Activated T-cell treated with anti-CD3 and anti-CD28 coated beads, Interleukin-2, amount 50 U/mL, for 48 hours (primary cell): ENCODE measurements around the gene GFER.
A peak's percentile ranks its signal among the peaks of the same experiment; 100 is the strongest.

ENCODE experiments used
- DNase-seq, 2 experiments: peaks; one replicate each; pipeline ENCODE4 v3.0.0-alpha.2; 2020

GFER gene

DNA sequence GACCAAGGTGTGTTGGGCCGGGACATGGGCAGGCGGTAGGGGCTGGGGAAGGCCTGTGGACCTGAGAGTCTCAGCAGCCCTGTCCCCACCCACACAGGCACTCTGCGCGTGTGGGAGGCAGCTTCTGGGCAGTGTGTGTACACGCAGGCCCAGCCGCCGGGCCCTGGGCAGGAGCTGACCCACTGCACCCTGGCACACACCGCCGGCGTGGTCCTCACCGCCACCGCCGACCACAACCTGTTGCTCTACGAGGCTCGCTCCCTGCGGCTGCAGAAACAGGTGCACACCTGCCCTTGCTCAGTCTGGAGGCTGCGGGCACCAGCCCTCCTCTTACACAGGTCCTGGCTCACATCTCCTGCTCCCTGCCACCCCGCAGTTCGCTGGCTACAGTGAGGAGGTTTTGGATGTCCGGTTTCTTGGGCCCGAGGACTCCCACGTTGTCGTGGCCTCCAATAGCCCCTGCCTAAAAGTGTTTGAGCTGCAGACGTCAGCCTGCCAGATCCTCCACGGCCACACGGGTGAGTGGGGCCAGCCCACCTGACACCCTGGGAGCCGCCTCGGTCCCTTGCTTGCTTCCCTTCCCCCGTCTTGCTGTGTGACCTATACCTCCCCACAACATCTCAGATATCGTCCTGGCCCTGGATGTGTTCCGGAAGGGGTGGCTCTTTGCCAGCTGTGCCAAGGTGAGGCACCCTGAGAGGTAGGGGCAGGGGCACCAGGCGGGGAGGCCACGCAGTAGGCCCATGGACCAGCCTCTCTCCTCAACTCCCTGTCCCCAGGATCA lies 8.4 kb upstream of the GFER start:
- no peak for DNase-seq

DNA sequence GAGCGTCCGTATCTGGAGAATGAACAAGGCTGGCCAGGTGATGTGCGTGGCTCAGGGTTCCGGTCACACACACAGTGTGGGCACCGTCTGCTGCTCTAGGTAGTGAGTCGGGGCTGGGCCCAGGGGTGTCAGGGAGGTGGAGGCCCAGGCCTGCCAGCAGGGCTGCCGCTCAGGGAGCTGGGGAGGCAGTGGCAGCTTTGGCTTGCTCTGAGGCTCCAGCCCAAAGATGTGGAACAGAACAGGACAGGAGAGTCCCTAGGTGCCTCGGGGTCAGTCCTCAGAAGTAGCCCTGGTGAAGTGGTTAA lies 7.8 kb upstream of the GFER start:
- DNase-seq = no peak

DNA sequence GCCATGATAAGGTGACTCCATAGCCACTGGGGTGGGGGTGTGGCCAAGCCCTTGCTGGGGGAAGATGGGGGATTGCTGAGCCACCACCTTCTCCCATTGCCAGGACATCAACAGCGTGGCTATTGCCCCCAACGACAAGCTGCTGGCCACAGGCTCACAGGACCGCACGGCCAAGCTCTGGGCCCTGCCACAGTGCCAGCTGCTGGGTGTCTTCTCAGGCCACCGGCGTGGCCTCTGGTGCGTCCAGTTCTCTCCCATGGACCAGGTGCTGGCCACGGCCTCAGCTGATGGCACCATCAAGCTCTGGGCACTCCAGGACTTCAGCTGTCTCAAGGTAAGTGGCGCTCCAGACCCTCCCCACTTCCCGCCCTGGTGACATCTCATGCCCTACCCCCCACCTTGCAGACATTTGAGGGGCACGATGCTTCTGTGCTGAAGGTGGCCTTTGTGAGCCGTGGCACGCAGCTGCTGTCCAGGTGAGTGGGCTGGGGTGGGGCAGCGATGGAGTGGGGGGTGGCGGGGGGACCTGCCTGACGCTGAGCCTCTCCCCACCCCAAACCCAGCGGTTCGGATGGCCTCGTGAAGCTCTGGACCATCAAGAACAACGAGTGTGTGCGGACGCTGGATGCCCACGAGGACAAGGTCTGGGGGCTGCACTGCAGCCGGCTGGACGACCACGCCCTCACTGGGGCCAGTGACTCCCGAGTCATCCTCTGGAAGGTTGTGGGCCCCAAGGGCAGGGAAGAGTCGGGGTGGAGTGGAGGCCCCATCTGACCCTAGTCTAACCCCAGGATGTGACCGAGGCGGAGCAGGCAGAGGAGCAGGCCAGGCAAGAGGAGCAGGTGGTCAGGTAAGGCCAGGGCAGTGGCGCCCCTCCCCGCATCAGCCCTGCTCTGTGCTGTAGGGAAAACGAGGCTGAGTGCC lies 6.8 kb upstream of the GFER start:
- DNase-seq = no peak

DNA sequence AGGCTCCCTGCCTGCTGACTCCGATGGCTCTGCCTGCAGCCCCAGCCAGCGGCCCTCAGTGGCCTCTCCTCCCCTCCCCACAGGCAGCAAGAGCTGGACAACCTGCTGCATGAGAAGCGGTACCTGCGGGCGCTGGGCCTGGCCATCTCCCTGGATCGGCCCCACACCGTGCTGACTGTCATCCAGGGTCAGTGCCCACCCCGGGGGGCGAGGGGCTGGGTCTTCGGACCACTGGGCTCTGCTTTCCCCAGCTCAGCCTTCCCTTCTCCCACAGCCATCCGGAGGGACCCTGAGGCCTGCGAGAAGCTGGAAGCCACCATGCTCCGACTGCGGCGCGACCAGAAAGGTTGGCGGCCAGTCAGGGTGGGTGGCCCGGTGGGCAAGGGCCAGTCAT lies 6.1 kb upstream of the GFER start:
- DNase-seq = no peak

DNA sequence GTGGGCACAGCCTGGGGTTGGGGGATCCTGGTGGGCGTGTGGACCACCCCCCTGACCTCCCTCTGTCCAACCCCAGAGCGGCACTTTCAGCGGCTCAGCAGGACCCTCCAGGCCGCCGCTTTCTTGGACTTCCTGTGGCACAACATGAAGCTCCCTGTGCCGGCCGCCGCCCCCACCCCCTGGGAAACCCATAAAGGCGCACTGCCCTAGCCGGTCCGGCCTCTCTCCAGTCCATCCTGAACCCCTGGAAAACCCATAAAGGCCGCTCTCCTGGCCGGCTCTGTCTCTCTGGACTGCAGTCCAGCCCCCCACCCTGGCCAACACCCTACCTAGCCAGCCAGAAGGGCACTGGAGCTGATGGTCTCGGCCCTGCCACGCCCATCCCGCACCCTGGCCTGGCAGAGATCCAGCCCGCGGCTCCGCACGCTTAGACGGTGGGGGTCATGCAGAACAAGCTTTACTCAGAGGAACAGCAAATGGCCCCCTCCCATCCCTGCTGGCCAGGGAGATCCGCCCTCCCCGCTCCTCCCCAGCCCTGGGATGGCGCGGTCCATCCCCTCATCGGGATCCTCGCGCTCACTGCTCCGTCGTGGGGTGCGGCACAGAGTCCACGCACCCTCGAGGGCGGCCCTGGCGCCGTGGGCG lies 5.4 kb upstream of the GFER start:
- DNase-seq = no peak

DNA sequence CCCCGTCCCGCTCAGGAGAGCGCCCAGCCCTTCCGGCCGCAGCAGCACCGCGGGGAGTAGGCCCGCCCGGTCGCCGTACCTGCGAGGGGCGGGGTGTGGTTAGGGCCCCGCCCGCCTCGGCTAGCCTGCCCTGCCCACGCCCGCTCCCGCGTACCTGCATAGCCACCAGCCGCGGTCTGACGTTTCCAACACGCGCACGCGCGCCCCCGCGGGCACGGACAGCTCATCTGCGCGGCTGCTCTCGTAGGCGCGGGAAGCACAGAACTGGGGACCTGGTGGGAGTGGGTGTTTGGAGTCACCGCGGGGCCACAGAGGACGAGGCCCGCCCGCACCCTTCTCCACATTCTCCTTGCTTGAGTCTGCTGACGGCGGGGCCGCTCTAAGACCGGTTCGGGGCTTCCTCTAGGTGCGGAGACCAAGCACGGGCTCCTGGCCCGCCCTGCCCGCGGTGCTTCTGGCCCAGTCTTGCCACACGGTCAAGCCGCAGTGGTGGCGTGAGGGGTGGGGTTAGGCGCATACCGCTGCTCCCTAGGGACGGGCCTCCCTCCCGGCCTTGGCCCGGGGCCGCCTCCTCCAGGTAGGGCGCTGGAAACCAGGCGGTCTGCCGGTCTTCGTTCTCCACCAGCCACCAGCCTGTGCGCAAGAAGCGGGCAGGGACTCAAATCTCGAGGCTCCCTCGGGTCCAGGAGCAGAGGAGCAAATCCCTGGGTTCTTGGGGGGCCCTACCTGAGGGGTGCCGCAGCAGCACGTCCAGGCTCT lies 4.5 kb upstream of the GFER start:
- DNase-seq = peak; percentile 60 to 69

DNA sequence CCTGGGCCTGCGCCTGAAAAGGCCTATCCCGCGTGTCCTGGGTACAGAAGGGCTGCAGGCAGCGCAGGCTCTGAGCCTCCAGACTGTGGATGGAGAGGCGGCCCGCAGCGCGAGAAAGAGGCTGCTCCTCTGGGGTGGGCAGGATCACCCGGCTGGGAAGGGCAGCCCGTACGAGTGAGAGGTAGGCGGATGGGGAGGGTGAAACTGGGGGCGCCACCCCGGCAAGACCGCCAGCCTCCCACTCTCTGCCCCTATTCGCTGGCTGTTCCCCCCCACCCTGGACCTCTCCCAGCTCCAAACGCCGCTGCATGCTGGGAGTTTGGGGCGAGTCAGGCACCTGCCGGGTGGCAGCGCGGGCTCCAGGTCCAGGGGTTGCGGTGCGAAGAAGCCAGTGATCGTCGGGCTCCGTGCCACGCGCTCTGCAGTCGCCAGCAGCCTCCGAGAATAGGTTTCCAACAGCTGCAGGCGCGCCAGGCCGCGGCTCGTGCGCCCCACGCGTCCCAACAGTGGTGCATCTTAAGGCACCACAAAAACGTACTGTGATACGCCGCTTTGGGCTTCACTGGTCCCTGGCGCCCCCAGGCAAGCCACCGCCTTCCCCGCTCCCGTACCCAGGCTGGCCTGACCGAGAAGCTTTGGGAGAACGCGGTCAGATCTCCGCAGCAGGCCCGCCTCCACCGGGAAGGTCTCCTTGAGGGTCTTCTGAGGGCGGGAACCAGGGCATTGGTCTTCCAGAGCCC lies 3.8 kb upstream of the GFER start:
- peak in 1 of 2 experiments; percentile 47 for DNase-seq

DNA sequence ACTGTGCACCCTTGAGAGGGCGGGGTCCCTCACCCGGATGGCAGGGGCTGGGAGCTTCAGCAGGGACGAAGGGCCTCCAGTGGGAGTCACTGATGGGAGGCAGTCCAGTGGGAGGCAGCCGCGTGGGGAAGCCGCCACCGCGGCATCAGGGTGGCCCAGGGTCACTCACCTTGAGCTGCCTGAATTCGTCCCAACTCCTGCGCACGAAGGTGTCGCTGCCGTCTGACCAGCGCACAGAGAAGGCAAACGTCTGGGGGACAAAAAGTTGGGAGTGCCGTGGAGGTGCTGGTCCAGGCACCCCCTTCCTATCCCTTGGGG lies 3.3 kb upstream of the GFER start:
- no peak for DNase-seq

DNA sequence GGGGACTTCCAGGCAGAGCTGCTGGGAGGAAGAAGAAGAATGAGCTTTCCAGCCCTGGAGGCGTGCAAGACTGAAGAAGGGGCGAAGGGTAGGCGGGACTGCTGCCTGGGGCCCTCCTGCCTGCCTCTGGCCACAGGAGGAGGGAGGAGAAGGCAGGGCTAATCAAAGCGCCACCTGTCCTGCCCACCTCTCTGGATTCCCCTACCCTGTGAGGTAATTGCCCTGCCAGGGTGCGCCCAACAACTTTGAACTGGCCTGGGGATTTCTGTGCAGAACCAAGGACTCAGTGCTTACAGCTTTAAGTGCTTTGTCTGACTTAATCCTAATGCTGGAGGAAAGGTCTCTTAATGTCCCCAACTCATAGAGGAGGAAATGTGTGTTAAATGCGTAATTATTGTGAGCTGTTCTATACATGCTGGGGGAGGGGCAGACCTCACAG lies 2.6 kb upstream of the GFER start, which contains the start of gene NOXO1:
NOXO1 (minus strand) TSS at position 72 of the 439 bp plus-strand sequence. CDS start 290 bp downstream, outside the sequence.
- DNase-seq = peak in 1 of 2 experiments; percentile 33

DNA sequence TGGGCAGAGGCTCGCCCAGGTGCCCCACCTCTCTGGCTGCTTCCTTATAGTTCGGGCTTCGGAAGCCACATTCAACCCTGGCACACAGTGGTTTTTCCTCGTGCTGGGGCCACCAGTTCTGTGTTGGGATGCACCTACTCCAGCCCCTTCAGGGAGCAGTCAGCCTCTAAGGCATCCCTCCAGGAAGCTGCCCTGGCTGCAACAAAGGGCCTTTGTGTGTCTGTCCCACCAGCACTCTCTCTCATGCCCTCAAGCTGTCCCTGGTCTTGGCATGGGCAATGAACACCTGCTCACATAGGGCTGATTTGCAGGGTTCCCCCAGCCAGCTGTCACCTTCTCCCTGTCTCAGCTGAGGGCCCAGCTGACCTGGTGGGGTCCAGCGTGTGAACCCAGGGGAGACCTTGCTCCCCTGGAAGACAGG lies 2.0 kb upstream of the GFER start:
- DNase-seq = no peak

DNA sequence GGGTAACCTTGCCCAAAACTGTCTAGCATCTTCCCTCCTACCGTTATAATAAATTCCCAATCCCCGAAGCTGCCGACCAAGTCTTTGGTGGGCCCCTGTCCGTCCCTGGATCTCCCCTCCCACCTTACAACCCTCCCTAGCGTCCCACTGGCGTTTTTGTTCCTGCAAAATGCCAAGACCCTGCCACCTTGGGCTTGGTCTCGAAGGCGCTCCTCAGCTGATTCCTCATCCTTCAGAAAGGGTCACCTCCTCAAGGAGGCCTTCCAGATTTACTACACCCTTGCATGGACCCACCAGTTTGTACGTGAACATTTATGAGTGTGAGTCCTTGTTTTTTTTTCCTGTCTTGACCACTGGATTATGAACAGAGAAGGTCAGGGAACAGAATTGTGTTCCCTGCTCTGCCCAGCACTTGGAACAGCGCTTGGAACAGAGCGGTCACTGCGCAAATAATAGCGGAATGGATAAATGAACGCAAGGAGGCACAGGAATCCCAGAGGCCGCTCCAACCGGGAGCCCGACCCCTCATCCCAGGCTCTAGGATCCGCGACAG lies 926 bp upstream of the GFER start:
- DNase-seq = no peak

DNA sequence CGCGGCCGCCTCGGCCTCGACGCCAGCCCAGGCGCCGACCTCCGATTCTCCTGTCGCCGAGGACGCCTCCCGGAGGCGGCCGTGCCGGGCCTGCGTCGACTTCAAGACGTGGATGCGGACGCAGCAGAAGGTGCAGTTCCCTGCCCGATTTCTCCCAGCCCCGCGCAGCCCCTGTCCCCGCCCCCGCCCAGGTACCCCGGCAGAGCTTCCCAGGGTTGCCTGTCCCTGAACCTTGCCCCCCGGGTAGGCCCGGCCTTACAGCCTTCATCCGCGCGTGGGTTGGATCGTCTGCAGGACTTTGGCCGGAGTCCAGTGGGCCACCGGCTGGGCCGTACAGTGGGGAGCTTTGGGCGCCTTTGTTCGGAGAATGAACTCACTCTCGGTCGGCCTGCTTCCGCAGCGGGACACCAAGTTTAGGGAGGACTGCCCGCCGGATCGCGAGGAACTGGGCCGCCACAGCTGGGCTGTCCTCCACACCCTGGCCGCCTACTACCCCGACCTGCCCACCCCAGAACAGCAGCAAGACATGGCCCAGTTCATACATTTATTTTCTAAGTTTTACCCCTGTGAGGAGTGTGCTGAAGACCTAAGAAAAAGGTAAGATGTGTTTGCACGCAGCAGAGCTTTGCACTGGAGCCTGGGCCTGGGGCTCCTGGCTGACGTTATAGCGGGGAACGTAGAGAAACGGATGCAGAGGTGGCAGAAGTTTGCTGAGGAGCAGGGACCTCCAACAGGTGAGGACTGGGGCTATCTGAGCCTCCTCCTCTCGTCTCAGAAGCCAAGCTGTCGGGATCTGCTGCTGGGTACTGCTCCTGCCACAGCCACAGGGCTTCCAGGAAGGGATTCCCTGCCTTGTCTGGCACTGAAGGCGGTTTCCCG lies 593 bp downstream of the GFER start:
- DNase-seq = peak in 1 of 2 experiments; percentile 38

DNA sequence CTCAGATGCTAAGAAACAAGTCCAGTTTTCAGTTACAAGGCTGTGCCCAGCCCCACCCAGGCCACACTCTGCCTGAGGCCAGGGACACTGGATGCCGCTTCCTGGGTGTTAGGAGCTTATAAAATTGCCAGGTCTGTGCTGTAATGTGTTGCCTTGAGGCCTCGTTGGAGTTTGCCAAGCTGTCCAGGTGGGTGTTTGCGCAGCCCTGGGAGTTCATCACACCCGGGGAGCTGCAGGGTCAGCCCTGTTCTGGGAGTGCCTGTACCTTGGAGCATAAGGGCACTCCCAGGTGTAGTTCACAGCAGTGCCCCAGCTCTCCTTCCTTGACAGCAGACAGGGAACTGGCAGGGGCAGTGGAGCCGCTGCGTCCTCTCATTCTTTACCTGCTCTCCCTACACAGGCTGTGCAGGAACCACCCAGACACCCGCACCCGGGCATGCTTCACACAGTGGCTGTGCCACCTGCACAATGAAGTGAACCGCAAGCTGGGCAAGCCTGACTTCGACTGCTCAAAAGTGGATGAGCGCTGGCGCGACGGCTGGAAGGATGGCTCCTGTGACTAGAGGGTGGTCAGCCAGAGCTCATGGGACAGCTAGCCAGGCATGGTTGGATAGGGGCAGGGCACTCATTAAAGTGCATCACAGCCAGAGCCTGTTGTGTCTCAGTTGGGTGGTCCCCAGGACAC lies 1.6 kb downstream of the GFER start:
- DNase-seq = no peak

DNA sequence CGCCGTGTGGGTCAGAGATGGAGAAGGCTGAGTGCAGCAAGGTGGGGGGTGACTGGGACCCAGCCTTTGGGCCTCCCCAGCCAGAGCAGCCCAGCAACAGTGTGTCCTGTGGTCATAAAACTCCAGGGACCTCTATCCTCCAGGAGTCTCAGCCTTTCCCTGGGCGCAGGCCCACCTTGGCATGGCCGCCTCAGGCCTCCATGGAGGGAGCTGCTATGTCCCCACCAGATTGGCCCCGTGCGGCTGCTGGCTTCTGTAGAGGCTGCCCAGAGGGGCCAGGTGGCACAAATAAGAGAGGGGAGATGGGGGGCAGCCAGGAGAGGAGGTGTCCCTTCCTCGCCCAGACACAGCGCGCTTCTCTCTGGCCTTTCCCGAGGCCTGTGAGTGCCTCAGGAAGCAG lies 3.2 kb downstream of the GFER start:
- DNase-seq = no peak

DNA sequence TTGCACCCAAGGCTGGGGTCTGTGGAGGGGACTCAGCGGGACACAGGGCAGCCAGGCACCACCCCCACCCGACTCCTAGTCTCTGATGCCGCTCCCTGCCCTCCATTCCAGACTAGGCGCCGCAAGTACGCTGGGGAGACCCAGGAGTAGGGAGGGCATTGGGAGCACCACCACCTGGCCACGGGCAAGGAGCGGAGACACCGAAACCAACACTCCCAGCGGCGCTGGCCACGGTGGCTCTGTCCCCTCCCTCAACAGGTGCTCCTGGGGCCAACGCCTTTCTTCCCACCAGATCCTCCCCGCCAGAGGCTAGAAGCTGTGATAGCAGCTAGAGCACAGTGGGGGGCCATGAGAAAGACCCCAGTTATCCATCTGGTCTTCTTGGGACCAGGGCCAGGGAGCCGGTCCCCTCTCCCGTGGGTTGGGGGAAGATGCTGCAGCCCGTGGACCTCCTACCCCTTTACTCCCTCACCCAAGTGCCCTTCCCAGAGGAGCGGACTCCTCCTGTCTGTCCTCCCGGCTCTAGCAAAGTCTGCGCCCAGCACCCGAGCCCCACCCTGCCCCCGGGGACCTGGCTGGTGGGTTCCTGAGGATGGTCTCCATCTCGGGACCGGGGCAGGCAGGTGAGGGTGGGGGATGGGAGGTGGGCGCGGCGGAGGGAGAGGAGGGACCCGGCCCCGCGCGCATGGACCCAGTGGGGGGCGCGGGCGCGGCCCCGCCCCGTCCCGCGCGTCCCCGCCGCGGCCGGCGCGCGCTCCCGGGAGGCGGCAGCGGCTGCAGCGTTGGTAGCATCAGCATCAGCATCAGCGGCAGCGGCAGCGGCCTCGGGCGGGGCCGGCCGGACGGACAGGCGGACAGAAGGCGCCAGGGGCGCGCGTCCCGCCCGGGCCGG lies 5.5 kb downstream of the GFER start, which contains the start of gene SYNGR3:
SYNGR3 (plus strand) TSS at position 762 of the 892 bp plus-strand sequence. CDS start 133 bp downstream, outside the sequence.
- no peak for DNase-seq

DNA sequence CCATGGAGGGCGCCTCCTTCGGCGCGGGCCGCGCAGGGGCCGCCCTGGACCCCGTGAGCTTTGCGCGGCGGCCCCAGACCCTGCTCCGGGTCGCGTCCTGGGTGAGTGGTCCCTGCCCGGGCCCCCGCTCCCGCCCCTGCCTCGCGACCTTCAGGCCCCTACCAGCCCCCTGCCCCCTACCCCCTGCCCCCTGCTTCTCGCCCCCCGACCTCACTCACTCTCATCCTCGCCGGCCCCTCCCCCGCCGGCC lies 6.0 kb downstream of the GFER start:
- no peak for DNase-seq

DNA sequence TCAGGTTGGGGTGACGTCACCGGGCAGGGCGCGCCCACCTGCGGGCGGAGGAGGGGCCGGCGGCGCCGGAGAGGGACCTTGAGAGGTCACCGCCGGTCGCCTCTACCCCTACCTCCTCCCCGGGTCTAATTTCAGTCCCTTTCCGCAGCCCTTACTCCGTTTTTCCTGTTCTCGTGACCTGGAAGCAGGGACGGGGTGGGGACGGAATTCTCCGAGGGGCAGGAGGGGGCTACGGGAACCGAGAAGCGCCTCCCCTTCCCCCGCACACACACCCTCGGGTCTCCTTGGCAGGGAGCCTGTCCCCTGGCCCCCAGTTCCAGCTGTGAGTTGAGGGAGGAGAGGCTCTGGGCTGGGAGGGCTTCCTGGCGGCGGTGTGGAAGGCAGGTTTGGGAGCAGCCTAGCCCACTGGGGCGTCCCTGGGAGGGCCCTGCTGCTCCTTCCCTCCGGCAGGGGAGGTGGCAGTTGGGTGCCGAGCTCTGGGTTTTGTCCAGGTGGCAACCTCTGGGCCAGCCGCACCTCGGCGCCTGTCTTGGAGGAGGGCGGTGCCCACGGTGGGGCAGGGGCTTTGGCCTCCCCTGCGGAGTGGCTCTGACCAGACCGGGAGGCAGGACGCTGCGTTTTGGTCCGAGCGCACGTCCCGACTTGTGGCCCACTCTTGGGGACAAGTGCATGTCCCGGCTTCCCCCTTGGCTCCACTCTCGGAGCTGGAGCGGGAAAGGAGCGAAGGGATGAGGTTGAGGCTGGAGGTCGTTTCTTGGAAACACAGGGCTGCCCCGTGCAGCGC lies 6.5 kb downstream of the GFER start:
- DNase-seq = peak; percentile 48 to 63

DNA sequence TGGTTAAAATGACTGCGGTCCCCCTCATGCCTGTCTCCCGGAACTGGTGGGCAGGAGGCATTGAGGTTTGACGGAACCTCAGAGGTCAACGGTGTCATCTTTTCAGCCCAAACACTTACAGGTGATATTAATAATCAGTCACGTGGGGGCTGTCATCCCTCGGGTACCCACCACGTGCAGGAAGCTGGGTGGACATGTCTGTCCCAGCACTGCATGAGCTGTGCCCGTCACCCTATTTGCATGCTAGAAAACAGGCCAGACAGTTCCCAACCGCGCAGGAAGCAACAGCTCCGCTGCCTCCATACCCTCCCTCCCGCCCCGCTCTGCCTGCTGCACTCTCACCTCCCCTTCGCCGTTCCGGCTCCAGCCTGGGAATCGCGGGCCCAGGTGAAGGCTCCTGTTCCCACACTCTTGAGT lies 7.2 kb downstream of the GFER start:
- DNase-seq = peak; percentile 64 to 66
